ENCODE measurements around the gene PCSK4.

DNA sequence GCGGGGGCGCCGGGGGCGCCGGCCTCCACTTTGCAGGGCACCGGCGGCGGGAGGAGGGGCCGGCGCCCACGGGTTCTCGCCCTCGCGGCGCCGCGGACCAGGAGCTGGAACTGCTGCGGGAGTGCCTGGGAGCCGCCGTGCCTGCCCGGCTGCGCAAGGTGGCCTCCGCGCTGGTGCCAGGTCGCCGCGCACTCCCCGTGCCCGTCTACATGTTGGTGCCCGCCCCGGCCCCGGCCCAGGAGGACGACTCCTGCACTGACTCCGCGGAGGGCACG lies 23.0 kb downstream of the PCSK4 start:
- TF ChIP-seq, protein P1, sequence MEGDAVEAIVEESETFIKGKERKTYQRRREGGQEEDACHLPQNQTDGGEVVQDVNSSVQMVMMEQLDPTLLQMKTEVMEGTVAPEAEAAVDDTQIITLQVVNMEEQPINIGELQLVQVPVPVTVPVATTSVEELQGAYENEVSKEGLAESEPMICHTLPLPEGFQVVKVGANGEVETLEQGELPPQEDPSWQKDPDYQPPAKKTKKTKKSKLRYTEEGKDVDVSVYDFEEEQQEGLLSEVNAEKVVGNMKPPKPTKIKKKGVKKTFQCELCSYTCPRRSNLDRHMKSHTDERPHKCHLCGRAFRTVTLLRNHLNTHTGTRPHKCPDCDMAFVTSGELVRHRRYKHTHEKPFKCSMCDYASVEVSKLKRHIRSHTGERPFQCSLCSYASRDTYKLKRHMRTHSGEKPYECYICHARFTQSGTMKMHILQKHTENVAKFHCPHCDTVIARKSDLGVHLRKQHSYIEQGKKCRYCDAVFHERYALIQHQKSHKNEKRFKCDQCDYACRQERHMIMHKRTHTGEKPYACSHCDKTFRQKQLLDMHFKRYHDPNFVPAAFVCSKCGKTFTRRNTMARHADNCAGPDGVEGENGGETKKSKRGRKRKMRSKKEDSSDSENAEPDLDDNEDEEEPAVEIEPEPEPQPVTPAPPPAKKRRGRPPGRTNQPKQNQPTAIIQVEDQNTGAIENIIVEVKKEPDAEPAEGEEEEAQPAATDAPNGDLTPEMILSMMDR (conservative IDR thresholded peaks at IDR 0.05; ENCODE audit: low read depth, low read length), result no peak
- TF ChIP-seq EZH2 (IDR thresholded peaks at IDR 0.05; ENCODE audit: low read length, unreplicated experiment), result no peak
